Activated T-cell treated with anti-CD3 and anti-CD28 coated beads, Interleukin-2, amount 50 U/mL, for 72 hours (primary cell): ENCODE results near the gene SLC43A3. TPM values are rescaled to one million over a fixed set of nuclear protein-coding genes. Genes with fewer than 3 reads are reported as not detected.

ENCODE experiments used
- ATAC-seq, 2 donors: fragments of 150-1000 bp; cut with Tn5 transposase; replicated peaks in 1 of 2; 2 replicates each; pipeline ENCODE4 v1.10.0; 2021; ENCODE audit warnings: moderate library complexity in 2 of 2, mild to moderate bottlenecking in 1 of 2
- DNase-seq, 2 donors: peaks; one replicate each; pipeline ENCODE4 v3.0.0; 2021 to 2022; ENCODE audit warnings: mixed read lengths in 1 of 2
- H3K27ac Mint-ChIP-seq: one replicate; pipeline ENCODE4 v1.8.0; 2022; ENCODE audit warnings: mild to moderate bottlenecking, moderate library complexity, mixed read lengths
- H3K27me3 Mint-ChIP-seq: one replicate; pipeline ENCODE4 v1.8.0; 2022; ENCODE audit warnings: low read depth, mixed read lengths
- H3K36me3 Mint-ChIP-seq, 2 donors: one replicate each; pipeline ENCODE4 v1.8.0; 2022; ENCODE audit warnings: mixed read lengths in 2 of 2, mild to moderate bottlenecking in 1 of 2; ENCODE audit not compliant: insufficient read depth in 2 of 2
- H3K4me1 Mint-ChIP-seq: one replicate; pipeline ENCODE4 v1.8.0; 2022; ENCODE audit warnings: low read depth, mixed read lengths
- H3K4me3 Mint-ChIP-seq, 2 donors: one replicate each; pipeline ENCODE4 v1.8.0; 2022; ENCODE audit warnings: mild to moderate bottlenecking in 2 of 2, mixed read lengths in 2 of 2, moderate library complexity in 2 of 2
- H3K9me3 Mint-ChIP-seq, 2 donors: one replicate each; pipeline ENCODE4 v1.8.0; 2022; ENCODE audit warnings: mixed read lengths in 2 of 2
- total RNA-seq, 2 donors: library from RNA; stranded (reverse); gene quantifications; one replicate each; pipeline ENCODE4 v1.2.3, GENCODE V29; 2022

Gene SLC43A3
- total RNA-seq, 2 donors from 2014 or later = 159 to 169 TPM

DNA sequence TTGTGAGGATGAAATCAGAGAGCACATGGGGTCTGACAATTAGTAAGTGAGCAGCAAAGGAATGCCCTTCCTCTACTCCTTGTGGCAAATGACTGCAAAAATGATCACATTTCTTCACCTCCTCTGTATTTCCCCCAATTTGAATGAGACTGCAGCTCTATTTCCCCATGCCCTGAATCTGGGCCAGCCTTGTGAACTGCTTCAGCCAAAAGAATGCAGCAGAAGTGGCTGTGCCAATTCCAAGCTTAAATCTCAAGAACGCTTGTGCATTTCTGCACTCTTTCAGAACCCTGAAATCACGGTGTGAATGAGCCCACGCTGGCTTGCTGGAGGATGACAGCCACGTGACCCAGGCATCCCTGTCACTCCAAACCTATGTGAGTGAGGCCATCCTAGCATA is 9.9 kb downstream of the SLC43A3 start:
- no peak overlapping the region for H3K4me3 Mint-ChIP-seq
- peaks cover 30 to 66% of the 10 kb centered on the region in 2 donors for H3K36me3 Mint-ChIP-seq
- peaks cover 87% of the 10 kb centered on the region for H3K4me1 Mint-ChIP-seq
- peak overlapping the region; percentile 34 for H3K27ac Mint-ChIP-seq
- ATAC-seq = no peak
- no peaks in the 10 kb centered on the region for H3K9me3 Mint-ChIP-seq
- H3K27me3 Mint-ChIP-seq = no peaks in the 10 kb centered on the region
- DNase-seq = no peak

DNA sequence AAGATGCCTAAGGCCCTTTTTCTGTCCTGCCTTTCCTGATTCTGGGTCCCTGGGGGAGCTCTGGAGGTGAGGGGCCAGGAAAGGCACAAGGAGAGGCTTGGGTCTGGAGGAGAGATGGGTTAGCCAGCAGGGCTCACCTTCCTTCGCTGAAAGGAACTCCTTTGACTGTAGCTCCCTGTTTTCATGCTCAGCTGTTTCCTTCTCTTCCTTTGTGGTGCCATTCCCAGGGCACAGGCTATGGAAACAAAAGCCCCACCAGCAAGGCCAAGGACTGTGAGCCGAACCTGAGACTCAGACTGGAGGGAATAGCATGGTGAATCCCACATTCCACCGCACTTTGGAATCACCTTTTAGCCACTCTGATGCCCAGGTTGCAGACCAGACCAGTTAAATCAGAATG is 10.5 kb downstream of the SLC43A3 start:
- no peak for DNase-seq
- no peak overlapping the region for H3K4me3 Mint-ChIP-seq
- peak overlapping the region; percentile 38 for H3K27ac Mint-ChIP-seq
- H3K9me3 Mint-ChIP-seq = no peaks in the 10 kb centered on the region
- no peaks in the 10 kb centered on the region for H3K27me3 Mint-ChIP-seq
- peaks cover 27 to 60% of the 10 kb centered on the region in 2 donors for H3K36me3 Mint-ChIP-seq
- ATAC-seq = no peak
- H3K4me1 Mint-ChIP-seq = peaks cover 80% of the 10 kb centered on the region

DNA sequence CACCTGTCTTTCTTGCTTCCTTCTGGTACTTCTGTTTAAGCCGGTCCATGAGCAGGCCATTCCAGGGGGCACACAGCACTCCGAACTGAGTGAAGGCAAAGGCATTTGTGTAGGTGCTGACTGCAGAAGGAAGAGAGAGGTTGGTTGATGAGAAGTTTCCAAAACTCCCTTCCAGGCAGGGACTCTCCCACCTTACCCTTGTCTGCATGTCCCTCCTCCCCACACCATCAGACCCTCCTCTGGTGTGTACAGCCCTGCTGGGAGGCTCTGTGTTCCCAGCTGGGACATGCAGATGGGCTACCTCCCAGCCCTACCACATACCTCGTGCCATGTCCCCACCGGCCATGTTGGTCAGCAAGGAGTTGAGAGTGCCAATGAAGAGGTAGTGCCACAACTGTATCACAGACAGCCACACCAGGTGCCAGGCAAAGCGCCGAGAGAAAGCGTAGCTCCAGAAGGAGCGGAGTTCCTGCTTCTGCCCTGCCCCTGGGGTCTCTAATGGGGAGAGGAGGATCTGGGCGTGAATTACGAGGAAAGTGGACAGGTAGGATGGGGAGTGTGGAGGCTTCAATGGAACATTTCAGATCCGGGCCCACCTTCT is 12.2 kb downstream of the SLC43A3 start:
- Mint-ChIP-seq H3K4me1 (peaks cover 75% of the 10 kb centered on the region), H3K4me3 (no peak overlapping the region), H3K27ac (peak overlapping the region; percentile 61), H3K27me3 (no peaks in the 10 kb centered on the region), H3K36me3 (peaks cover 29 to 59% of the 10 kb centered on the region in 2 donors), H3K9me3 (no peaks in the 10 kb centered on the region)
- ATAC-seq = peak in 1 of 2 donors; percentile 13
- no peak for DNase-seq

DNA sequence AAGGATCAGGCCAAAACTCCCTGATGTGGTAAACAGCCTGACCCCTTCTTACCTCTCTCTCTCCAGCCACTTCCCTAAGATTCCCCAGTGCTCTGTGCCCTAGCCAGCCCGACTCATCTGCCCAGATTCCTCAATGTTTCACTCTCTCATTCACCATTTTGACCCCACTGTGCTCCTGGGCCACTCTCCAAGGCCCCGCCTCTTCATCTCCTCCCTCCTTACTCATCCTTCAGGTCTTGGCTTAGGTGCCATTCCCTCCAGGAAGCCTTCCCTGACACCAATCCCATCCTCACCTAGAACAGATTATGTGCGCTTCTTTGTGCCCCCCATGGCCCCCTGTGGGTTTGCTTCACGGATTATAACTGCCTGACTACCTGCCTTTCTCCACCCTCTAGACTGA is 13.2 kb downstream of the SLC43A3 start:
- ATAC-seq = no peak
- Mint-ChIP-seq H3K4me1 (peaks cover 79% of the 10 kb centered on the region), H3K4me3 (no peak overlapping the region)

DNA sequence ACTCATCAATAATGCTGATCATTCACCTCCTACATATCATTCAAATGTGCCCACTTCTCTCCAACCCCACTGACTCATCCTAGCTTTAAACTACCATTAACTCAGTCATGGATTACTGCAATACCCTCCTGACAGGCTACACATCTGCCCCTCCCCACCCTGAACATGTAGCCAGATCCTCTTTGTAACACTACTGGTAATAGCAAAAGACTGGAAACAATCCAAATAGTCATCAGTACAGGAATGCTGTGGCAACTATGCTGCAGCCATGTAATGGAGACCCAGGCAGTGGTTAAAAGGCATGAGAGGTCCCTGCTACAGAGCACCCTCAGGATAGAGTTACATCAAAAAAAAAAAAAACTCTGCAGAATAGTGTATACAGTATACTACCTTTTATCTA is 16.6 kb downstream of the SLC43A3 start:
- DNase-seq (no peak), ATAC-seq (no peak)
- Mint-ChIP-seq H3K36me3 (peaks cover 27 to 57% of the 10 kb centered on the region in 2 donors), H3K9me3 (no peaks in the 10 kb centered on the region), H3K4me3 (no peak overlapping the region), H3K4me1 (peaks cover 82% of the 10 kb centered on the region), H3K27ac (no peak overlapping the region), H3K27me3 (no peaks in the 10 kb centered on the region)

More for the DNA sequence above, 13.2 kb downstream of the SLC43A3 start:
- Mint-ChIP-seq H3K27me3 (no peaks in the 10 kb centered on the region), H3K9me3 (no peaks in the 10 kb centered on the region), H3K27ac (peak overlapping the region; percentile 82), H3K36me3 (peaks cover 27 to 56% of the 10 kb centered on the region in 2 donors)
- no peak for DNase-seq

DNA sequence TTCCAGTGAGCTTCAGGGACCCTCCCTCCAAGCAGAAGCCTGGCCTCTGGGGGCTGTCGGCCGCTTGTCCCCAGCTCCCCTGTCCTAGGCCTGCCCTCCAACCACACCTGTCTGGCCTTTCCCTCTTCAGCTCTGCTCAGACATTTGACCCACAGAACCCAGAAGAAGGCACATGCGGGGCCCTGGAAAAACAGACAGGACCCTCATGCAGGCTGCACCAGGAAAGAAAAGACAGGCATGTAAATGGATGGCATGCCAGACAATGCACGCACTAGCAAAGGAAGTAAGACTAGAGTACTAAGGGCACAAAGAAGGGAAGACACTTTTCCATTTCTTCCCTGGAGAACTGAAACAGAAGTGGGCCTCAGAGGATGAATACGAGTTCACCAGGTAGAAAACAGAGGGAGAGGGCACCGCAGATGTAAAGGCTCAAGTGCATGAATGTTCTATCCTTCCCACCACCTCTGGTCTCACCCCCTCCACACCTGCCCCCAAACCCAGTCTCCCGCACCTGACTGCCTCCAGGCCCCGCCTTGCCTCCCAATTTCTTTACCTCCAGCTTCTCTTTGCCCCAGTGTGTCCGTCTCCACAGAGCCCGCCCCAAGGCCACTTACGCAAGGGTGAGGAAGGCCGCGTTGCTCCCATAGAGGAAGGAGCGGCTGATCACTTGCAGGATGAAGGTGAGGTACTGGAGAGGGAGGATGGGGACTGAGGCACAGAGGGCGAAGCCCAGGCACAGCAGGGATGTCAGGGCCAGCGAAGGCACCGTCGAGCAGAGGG is 17.4 kb downstream of the SLC43A3 start:
- ATAC-seq (no peak), DNase-seq (no peak)
- Mint-ChIP-seq H3K27ac (no peak overlapping the region), H3K36me3 (peaks cover 26 to 59% of the 10 kb centered on the region in 2 donors), H3K27me3 (no peaks in the 10 kb centered on the region), H3K4me3 (no peak overlapping the region), H3K4me1 (peaks cover 82% of the 10 kb centered on the region), H3K9me3 (no peaks in the 10 kb centered on the region)

DNA sequence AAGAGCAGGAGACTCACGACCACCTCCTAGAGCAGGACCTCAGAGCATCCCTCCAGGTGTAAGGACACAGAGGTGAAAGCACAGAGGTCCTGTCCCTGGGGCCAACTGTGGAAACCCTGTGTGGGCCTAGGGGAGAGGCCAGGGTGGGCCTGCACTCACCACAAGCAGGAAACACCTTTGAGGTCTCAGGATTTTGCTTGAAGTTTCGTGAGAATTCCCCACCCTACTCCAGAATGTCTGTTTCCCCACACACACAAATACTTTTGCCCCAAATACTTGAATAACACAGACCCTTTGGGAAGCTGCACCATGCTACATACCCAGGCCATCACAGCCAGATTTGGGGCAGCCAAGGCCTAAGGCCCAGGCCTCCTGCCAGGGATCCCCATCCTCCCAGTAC is 18.1 kb downstream of the SLC43A3 start:
- DNase-seq = no peak
- Mint-ChIP-seq H3K4me1 (peaks cover 78% of the 10 kb centered on the region), H3K9me3 (no peaks in the 10 kb centered on the region), H3K27me3 (no peaks in the 10 kb centered on the region), H3K27ac (peak overlapping the region; percentile 38), H3K4me3 (no peak overlapping the region), H3K36me3 (peaks cover 22 to 56% of the 10 kb centered on the region in 2 donors)
- ATAC-seq = no peak

DNA sequence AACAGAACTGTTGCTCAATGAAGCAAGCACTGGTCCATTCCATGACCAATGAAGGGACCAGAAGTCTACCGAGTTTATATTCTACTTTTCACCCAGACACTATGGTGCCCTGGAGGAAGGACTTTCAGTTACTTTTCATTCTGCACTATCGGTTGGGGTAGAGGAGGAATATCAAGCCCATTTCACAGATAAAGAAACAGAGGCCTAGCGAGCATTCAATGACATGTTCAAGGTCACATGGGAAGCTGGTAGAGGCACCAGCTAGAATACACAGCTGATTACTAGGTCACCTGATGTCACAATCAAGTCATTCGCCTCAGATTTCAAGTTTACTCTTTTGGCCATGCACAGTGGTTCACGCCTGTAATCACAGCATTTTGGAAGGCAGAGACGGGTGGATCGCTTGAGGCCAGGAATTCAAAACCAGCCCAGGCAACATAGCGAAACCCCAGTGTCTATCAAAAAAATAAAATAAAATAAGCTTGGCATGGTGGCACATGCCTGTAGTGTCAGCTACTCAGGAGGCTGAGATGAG is 18.9 kb downstream of the SLC43A3 start:
- H3K9me3 Mint-ChIP-seq = no peaks in the 10 kb centered on the region
- DNase-seq (no peak), ATAC-seq (no peak)
- peak overlapping the region; percentile 48 for H3K27ac Mint-ChIP-seq
- H3K4me3 Mint-ChIP-seq = no peak overlapping the region
- H3K36me3 Mint-ChIP-seq = peaks cover 20 to 52% of the 10 kb centered on the region in 2 donors
- no peaks in the 10 kb centered on the region for H3K27me3 Mint-ChIP-seq
- peaks cover 78% of the 10 kb centered on the region for H3K4me1 Mint-ChIP-seq

DNA sequence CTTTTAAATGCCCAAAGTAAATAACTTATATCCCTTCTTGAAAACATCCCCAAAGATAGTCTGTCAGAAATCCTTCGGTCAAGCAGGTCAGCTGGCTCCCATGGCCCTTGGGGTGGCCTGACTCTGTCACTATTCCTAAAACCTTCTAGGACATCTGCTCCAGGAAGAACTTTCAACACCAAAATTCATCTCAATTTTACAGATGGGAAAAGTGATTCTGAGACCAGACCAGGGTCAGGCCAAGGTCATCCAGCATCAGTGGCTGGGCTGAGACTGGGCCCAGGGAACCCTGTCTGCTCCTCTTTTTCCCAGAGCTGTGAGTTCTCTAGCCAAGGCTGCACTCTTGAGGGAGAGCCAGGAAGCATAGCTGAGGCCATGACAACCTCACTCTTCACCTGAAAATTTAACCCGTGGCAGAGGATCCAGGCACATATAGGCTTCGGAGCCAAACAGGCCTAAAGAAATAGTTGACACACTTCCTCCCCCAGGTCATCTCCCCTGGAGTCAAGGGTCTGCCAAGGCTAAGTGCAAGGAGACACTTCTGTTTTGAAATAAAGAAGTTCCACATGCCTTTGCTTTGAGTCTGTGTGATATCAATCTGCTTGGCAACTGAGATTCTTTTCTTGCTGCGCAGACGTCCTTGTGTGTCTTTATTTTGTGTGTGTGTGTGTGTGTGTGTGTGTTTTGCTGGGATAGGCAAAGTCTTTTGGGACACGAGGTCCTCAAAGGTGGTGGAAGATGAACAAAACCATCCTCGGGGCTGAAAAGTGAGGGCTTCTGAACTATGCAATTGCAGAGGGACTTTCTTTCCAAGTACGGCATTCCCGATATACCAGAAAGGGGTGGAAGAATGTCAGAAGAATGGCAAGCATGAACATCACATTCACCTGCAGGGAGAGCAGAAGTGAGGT is 19.7 kb downstream of the SLC43A3 start:
- peaks cover 18 to 50% of the 10 kb centered on the region in 2 donors for H3K36me3 Mint-ChIP-seq
- peak overlapping the region; percentile 17 to 57 for H3K4me3 Mint-ChIP-seq
- DNase-seq (no peak), ATAC-seq (no peak)
- no peaks in the 10 kb centered on the region for H3K27me3 Mint-ChIP-seq
- no peaks in the 10 kb centered on the region for H3K9me3 Mint-ChIP-seq
- peak overlapping the region; percentile 71 for H3K27ac Mint-ChIP-seq
- peaks cover 73% of the 10 kb centered on the region for H3K4me1 Mint-ChIP-seq

DNA sequence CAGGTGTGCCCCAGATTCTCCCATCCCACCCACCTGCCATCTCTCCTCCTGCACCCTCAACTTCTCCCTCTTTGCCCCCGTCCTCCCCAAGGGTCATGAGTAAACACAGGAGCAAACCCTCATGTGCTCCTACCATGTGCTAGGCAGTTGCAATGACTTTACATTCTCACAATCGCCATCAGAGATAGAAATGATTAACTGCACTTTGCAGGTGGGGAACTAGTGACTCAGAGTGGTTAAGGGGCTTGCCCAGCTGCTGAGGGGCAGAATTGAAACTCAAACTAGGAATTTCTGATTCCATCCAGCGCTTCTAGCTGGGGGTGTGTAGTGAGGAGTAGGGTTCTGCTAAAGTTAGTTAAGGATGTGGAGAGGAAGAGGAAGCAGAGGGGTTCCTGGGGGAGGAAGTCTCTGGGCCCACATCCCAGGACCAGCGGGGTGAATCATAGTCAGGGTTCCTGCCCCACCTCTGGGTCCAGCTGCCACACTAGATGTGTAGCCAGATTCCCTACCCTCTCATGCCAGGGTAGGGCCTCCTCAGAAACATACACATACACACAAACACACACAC is 20.5 kb downstream of the SLC43A3 start:
- Mint-ChIP-seq H3K4me3 (peak overlapping the region; percentile 17 to 57), H3K27me3 (no peaks in the 10 kb centered on the region), H3K27ac (peak overlapping the region; percentile 71), H3K36me3 (peaks cover 18 to 50% of the 10 kb centered on the region in 2 donors), H3K9me3 (no peaks in the 10 kb centered on the region), H3K4me1 (peaks cover 73% of the 10 kb centered on the region)
- ATAC-seq (peak; percentile 93 to 95), DNase-seq (peak; percentile 58 to 62)

DNA sequence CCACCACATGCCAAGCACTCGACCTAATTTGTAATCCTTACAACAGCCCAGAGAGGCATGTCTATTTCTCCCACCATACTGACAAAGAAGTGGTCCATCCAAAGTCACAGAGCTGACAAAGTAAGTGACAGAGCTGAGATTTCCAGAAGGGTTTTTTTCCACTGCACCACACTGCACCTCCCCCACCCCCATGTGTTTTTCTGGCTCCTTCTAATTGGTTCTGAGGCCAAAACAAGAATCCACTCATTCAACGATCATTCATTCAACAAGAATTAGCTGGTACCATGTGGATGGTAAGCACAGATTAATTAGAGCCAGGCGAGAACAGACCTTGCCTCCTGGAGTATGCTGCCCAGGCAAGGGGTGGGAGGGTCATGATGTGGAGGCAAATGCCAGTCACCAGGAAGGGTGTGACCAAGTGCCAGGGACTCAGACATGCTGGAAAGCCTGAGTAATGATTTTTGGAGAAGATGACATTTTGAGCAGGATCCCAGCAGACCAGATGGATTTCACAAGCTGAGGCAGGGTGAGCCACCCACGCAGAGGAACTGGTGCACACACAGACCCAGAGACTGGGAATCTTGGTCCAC is 21.6 kb downstream of the SLC43A3 start:
- DNase-seq (no peak), ATAC-seq (no peak)
- Mint-ChIP-seq H3K27ac (peak overlapping the region; percentile 25), H3K4me1 (peaks cover 67% of the 10 kb centered on the region), H3K9me3 (no peaks in the 10 kb centered on the region), H3K27me3 (no peaks in the 10 kb centered on the region), H3K4me3 (peak overlapping the region in 1 of 2 donors; percentile 16), H3K36me3 (peaks cover 15 to 45% of the 10 kb centered on the region in 2 donors)

DNA sequence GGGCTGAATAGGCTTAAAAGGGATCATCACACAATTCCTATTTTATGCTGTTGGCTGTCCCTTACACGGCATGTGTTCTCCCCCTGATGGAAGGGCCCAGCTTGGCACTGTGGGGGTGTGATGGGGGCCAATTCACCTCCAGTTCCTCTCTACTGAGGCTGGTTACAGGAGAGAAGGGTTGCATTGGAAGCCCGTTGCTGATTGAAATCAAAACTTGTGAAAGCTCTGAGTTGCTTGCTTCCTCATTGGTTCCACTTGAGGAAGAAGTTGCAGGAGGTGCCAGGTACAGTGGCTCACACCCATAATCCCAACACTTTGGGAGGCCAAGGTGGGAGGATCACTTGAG is 23.1 kb downstream of the SLC43A3 start:
- Mint-ChIP-seq H3K9me3 (no peaks in the 10 kb centered on the region), H3K27ac (no peak overlapping the region), H3K4me1 (peaks cover 54% of the 10 kb centered on the region), H3K27me3 (no peaks in the 10 kb centered on the region), H3K4me3 (no peak overlapping the region), H3K36me3 (peaks cover 10 to 37% of the 10 kb centered on the region in 2 donors)
- no peak for DNase-seq
- ATAC-seq = no peak
